Panc1 (cell line): Measurements from ENCODE around the gene NPR2. TPM values are rescaled to one million over a fixed set of nuclear protein-coding genes. Genes with fewer than 3 reads are reported as not detected.

Experiments
- ATAC-seq: fragments of 200-7000 bp; cut with Tn5 transposase; 2 replicates; pipeline ENCODE4 v1.9.1; 2020; ENCODE audit warnings: mild to moderate bottlenecking, moderate library complexity
- BruUV-seq: library from RNA; stranded (reverse); fragments of 400-500 nt; replicated peaks from 2 replicates; lab custom pipeline; 2021; lab: Mats Ljungman, UMichigan
- CTCF ChIA-PET: fragments of 300-600 bp; sonication (Branson Sonifier 250); formaldehyde crosslinking; loops from one replicate; lab custom pipeline; 2022; ENCODE audit warnings: antibody characterized with exemption; lab: Charles Lee
- POLR2A ChIA-PET: fragments of 300-600 bp; sonication (Branson Sonifier 250); formaldehyde crosslinking; loops from one replicate; lab custom pipeline; 2022; ENCODE audit warnings: antibody characterized with exemption; lab: Charles Lee
- DNase-seq: peaks from one replicate; pipeline ENCODE4 v3.0.0-alpha.2; 2010; ENCODE audit warnings: low read depth, low spot score
- H3K27ac ChIP-seq: 2 replicates; pipeline ENCODE4 v1.5.1; 2011; ENCODE audit warnings: mild to moderate bottlenecking, low read length, inconsistent platforms
- H3K27me3 ChIP-seq: fragments of 200-500 bp; sonication (Bioruptor generic); 2 replicates; pipeline ENCODE4 v1.6.0; 2014; ENCODE audit warnings: low read length, inconsistent platforms; ENCODE audit not compliant: control insufficient read depth, insufficient read depth
- H3K36me3 ChIP-seq: fragments of 200-500 bp; sonication (Bioruptor generic); 2 replicates; pipeline ENCODE4 v1.5.1; 2014; ENCODE audit warnings: inconsistent platforms, mild to moderate bottlenecking, low read length, moderate library complexity; ENCODE audit not compliant: control insufficient read depth, insufficient read depth
- H3K4me1 ChIP-seq: 2 replicates; pipeline ENCODE4 v1.5.1; 2011; ENCODE audit warnings: inconsistent platforms, mild to moderate bottlenecking, low read length, moderate library complexity; ENCODE audit not compliant: control insufficient read depth, insufficient read depth
- H3K4me3 ChIP-seq, 2 experiments: 2 replicates each; pipeline ENCODE4 v1.5.1; 2011 to 2012; ENCODE audit warnings: low read depth in 2 of 2, low read length in 2 of 2, mild to moderate bottlenecking in 2 of 2, inconsistent platforms in 1 of 2, moderate library complexity in 1 of 2
- H3K9me3 ChIP-seq: fragments of 200-500 bp; sonication (Bioruptor generic); 2 replicates; pipeline ENCODE4 v1.5.1; 2014; ENCODE audit warnings: low read depth, mild to moderate bottlenecking, inconsistent platforms, low read length, moderate library complexity; ENCODE audit not compliant: control insufficient read depth, insufficient read depth
- POLR2AphosphoS5 ChIP-seq: IDR thresholded peaks from 2 replicates; pipeline ENCODE4 v1.6.1; 2012; ENCODE audit warnings: mild to moderate bottlenecking, low read depth, low read length, moderate library complexity
- SIN3A ChIP-seq: IDR thresholded peaks from 2 replicates; pipeline ENCODE4 v1.6.1; 2012; ENCODE audit warnings: low read depth, mild to moderate bottlenecking, low read length, moderate library complexity, borderline replicate concordance; ENCODE audit not compliant: insufficient read depth
- TCF7L2 ChIP-seq: IDR thresholded peaks from 2 replicates; pipeline ENCODE4 v1.6.1; 2011; ENCODE audit warnings: mild to moderate bottlenecking, low read depth, low read length, inconsistent platforms
- in situ Hi-C: cut with HindIII; loops from 2 replicates; pipeline ENCODE4 v1.10.0; 2016; ENCODE audit warnings: low sequenced_read_pairs, low pct_unique_long_range_greater_than_20kb
- intact Hi-C: fragments of 100-400 bp; cut with micrococcal nuclease; formaldehyde crosslinking; loops from one replicate; pipeline ENCODE4 v1.10.0; 2022; ENCODE audit not compliant: unreplicated experiment
- total RNA-seq: library from RNA; stranded (reverse); gene quantifications from one replicate; pipeline ENCODE4 v1.2.1, GENCODE V29; 2021; ENCODE audit not compliant: unreplicated experiment
- TF ChIP-seq, protein P1 (sequence below), 2 experiments: IDR thresholded peaks; 2 replicates each; pipeline ENCODE4 v1.6.1; 2011 to 2012; ENCODE audit warnings: low read depth in 2 of 2, control low read depth in 1 of 2, low read length in 1 of 2, mild to moderate bottlenecking in 1 of 2, moderate library complexity in 1 of 2; ENCODE audit not compliant: insufficient read depth in 1 of 2

NPR2 gene
- total RNA-seq, 1 experiment from 2014 or later: 12.2 TPM

DNA sequence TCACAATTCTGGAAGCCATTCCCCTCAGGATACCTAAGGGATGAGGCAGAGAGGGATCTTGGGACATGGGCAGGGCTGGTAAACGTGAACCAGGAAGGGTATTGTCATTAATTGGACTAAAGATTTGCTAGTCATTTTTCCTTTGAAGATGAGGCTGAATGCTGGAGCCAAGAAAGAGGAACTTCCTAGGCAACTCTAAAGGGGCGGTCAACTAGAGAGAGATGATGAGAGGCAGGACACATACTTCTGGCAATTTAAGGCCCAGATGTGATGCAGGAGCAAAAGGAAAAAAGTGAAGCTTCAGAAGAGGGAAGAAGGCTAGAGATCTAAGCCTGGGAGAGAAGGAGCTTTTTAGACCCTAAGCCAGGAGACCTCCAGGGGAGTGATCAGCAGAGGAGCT lies 47.9 kb upstream of the NPR2 start:
- BruUV-seq: no TSS peak
- ATAC-seq (no peak), DNase-seq (no peak)
- intact Hi-C loops: no loop called here
- Histone ChIP-seq H3K4me1 (peaks cover 17% of the 10 kb centered on the region; the same call in 1 of the 2 replicates), H3K36me3 (peaks cover 18% of the 10 kb centered on the region), H3K27ac (no peak overlapping the region), H3K4me3 (no peak overlapping the region), H3K27me3 (no peaks in the 10 kb centered on the region), H3K9me3 (no peaks in the 10 kb centered on the region)
- in situ Hi-C loops: no loop called here
- no peak for TF ChIP-seq TCF7L2
- TF ChIP-seq POLR2AphosphoS5: no peak
- CTCF ChIA-PET: interaction anchor here (0.5 kb wide), 1 partner anchor 39 kb away, joined by 4 read pairs; no protein-coding TSS in a partner anchor
- POLR2A ChIA-PET: no interaction called here

DNA sequence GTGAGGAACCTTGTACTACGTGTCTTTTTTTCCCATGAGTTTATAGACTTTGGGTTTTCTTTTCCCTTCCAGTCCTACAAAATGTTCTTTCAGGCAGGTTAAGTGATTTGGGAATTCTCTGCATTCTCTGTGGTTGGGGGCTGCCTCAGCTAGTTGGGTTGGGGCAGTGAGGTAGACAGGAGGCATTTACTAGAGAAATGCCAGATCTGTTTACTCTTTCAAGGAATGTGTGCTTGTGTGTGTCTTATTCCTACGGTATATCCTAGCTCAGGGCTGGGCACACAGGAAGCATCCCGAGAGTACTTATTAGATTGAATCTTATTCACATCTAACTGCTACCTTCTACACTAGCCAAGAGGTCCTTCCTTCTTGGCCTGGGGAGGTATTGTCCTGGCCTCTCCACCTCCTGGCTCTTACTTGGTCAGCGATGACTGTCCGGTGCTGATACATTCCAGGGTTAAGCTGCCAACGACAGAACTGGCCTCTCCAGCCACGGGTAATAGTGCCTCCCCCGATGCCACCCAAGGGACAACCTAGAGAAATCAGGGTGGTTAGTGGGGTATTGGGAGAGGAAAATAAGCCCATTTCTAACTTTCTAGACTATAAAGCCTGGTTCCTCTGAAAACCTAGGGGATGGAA lies 47.4 kb upstream of the NPR2 start:
- in situ Hi-C loops (no loop called here), intact Hi-C loops (no loop called here)
- H3K4me3 ChIP-seq: no peak overlapping the region
- ChIA-PET POLR2A (no interaction called here), CTCF (interaction anchor here (0.5 kb wide), 1 partner anchor 39 kb away, joined by 4 read pairs; no protein-coding TSS in a partner anchor)
- H3K36me3 ChIP-seq: peaks cover 18% of the 10 kb centered on the region
- no peak for DNase-seq
- H3K27me3 ChIP-seq: no peaks in the 10 kb centered on the region
- no peak for ATAC-seq
- H3K9me3 ChIP-seq: no peaks in the 10 kb centered on the region
- TF ChIP-seq SIN3A: no peak
- BruUV-seq: no TSS peak
- peaks cover 17% of the 10 kb centered on the region; the same call in 1 of the 2 replicates for H3K4me1 ChIP-seq
- H3K27ac ChIP-seq: no peak overlapping the region

DNA sequence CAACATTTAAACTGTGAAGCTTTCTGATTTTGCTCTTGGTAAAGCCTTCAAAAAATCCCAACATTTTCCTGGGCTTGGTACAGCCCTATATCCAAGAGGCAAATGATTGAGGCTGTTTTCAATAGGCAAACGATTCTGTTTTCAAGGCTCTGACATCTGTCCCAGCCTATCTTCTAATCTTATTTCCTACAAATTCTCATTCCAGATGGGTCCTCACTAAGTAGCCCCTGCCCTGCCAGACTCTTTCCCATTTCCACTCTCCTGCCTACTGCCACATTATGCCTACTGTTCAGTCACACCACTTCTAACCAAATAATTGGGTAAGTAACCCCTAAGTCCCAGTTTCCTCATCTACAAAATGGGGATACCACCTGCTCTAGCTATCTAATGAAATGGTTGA lies 45.8 kb upstream of the NPR2 start:
- Histone ChIP-seq H3K36me3 (peaks cover 14% of the 10 kb centered on the region), H3K4me3 (peak overlapping the region; percentile 95 to 96; a peak in 3 of 4 replicates), H3K27ac (no peak overlapping the region), H3K9me3 (no peaks in the 10 kb centered on the region), H3K27me3 (no peaks in the 10 kb centered on the region), H3K4me1 (peaks cover 22% of the 10 kb centered on the region; the same call in 1 of the 2 replicates)
- in situ Hi-C loops (no loop called here), intact Hi-C loops (no loop called here)
- CTCF ChIA-PET: interaction anchor here (0.5 to 0.7 kb wide), 2 partner anchors 10 to 44 kb away, joined by 3 to 6 read pairs; no protein-coding TSS in a partner anchor
- DNase-seq (no peak), ATAC-seq (no peak)
- TF ChIP-seq POLR2AphosphoS5 (no peak), SIN3A (no peak)
- TF ChIP-seq, protein P1, sequence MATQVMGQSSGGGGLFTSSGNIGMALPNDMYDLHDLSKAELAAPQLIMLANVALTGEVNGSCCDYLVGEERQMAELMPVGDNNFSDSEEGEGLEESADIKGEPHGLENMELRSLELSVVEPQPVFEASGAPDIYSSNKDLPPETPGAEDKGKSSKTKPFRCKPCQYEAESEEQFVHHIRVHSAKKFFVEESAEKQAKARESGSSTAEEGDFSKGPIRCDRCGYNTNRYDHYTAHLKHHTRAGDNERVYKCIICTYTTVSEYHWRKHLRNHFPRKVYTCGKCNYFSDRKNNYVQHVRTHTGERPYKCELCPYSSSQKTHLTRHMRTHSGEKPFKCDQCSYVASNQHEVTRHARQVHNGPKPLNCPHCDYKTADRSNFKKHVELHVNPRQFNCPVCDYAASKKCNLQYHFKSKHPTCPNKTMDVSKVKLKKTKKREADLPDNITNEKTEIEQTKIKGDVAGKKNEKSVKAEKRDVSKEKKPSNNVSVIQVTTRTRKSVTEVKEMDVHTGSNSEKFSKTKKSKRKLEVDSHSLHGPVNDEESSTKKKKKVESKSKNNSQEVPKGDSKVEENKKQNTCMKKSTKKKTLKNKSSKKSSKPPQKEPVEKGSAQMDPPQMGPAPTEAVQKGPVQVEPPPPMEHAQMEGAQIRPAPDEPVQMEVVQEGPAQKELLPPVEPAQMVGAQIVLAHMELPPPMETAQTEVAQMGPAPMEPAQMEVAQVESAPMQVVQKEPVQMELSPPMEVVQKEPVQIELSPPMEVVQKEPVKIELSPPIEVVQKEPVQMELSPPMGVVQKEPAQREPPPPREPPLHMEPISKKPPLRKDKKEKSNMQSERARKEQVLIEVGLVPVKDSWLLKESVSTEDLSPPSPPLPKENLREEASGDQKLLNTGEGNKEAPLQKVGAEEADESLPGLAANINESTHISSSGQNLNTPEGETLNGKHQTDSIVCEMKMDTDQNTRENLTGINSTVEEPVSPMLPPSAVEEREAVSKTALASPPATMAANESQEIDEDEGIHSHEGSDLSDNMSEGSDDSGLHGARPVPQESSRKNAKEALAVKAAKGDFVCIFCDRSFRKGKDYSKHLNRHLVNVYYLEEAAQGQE (IDR thresholded peaks at IDR 0.05; ENCODE audit: insufficient read depth in 1 of 2, low read depth in 2 of 2, low read length in 1 of 2): no peak
- POLR2A ChIA-PET: no interaction called here
- BruUV-seq: no TSS peak
